Stimulated activated CD4-positive, alpha-beta T cell treated with anti-CD3 and anti-CD28 coated beads, Interleukin-12 subunit alpha, Interleukin-12 subunit beta, amount 100 ng/mL, for 4 hours (primary cell): ENCODE measurements around the gene EFCAB9.
"Not testable (repeated sequence)": the region's sequence is repeated elsewhere in the genome, so short reads cannot be mapped to it uniquely, and the experiment has no call there.

Source experiments
- DNase-seq: peaks from one replicate; pipeline ENCODE4 v3.0.0-alpha.2; 2020

Gene EFCAB9

GRCh38 chr5:172188893-172189692 lies 4.9 kb upstream of the EFCAB9 start:
- DNase-seq, result no peak

GRCh38 chr5:172189693-172190296 lies 4.2 kb upstream of the EFCAB9 start:
- no peak for DNase-seq

GRCh38 chr5:172194985-172195774 lies 1.2 kb downstream of the EFCAB9 start:
- no peak for DNase-seq

GRCh38 chr5:172197775-172198174 lies 3.8 kb downstream of the EFCAB9 start:
- not testable (repeated sequence) for DNase-seq

- no peak for DNase-seq
Measured at GRCh38 chr5:172199446-172199845, 5.5 kb downstream of the EFCAB9 start.

- DNase-seq, result no peak
Measured at GRCh38 chr5:172200476-172200875, 6.5 kb downstream of the EFCAB9 start.

GRCh38 chr5:172205984-172206383 lies 12.0 kb downstream of the EFCAB9 start:
- not testable (repeated sequence) for DNase-seq

GRCh38 chr5:172207511-172207910 lies 13.5 kb downstream of the EFCAB9 start:
- no peak for DNase-seq

- DNase-seq, result no peak
Measured at GRCh38 chr5:172209714-172210113, 15.7 kb downstream of the EFCAB9 start.

- DNase-seq, result no peak
Measured at GRCh38 chr5:172211676-172212075, 17.7 kb downstream of the EFCAB9 start.

GRCh38 chr5:172213126-172213525 lies 19.2 kb downstream of the EFCAB9 start:
- no peak for DNase-seq

- no peak for DNase-seq
Measured at GRCh38 chr5:172216345-172216744, 22.4 kb downstream of the EFCAB9 start.

- no peak for DNase-seq
Measured at GRCh38 chr5:172219296-172219695, 25.3 kb downstream of the EFCAB9 start.

GRCh38 chr5:172223901-172224873 lies 30.2 kb downstream of the EFCAB9 start:
- DNase-seq, result peak; percentile 39

GRCh38 chr5:172224996-172225395 lies 31.0 kb downstream of the EFCAB9 start:
- DNase-seq, result no peak

- no peak for DNase-seq
Measured at GRCh38 chr5:172229904-172230303, 35.9 kb downstream of the EFCAB9 start.

- DNase-seq, result no peak
Measured at GRCh38 chr5:172234031-172234430, 40.1 kb downstream of the EFCAB9 start.

GRCh38 chr5:172235132-172235780 lies 41.3 kb downstream of the EFCAB9 start:
- no peak for DNase-seq

- DNase-seq, result no peak
Measured at GRCh38 chr5:172235827-172236736, 42.1 kb downstream of the EFCAB9 start.

- no peak for DNase-seq
Measured at GRCh38 chr5:172238334-172238733, 44.4 kb downstream of the EFCAB9 start.

- DNase-seq, result no peak
Measured at GRCh38 chr5:172243302-172243701, 49.3 kb downstream of the EFCAB9 start.
